WTC11 (cell line): ENCODE data around the gene TRAF3IP3. TPM values are rescaled to one million over a fixed set of nuclear protein-coding genes. Genes with fewer than 3 reads are reported as not detected.

Source experiments
- ATAC-seq: fragments of 200-7000 bp; cut with Tn5 transposase; 2 replicates; pipeline ENCODE4 v1.10.0; 2021; ENCODE audit warnings: mild to moderate bottlenecking, moderate library complexity
- CTCF ChIA-PET: fragments of 300-600 bp; sonication (Branson Sonifier 250); formaldehyde crosslinking; loops from one replicate; lab custom pipeline; 2021; ENCODE audit warnings: antibody characterized with exemption; lab: Charles Lee
- POLR2A ChIA-PET: fragments of 350-600 bp; sonication (Branson Sonifier 250); formaldehyde crosslinking; loops from one replicate; lab custom pipeline; 2021; ENCODE audit warnings: antibody characterized with exemption; lab: Charles Lee
- DNase-seq: peaks from one replicate; pipeline ENCODE4 v3.0.0; 2021; ENCODE audit warnings: low spot score
- H3K27ac Mint-ChIP-seq: 2 replicates; pipeline ENCODE4 v1.8.0; 2021; ENCODE audit warnings: mixed read lengths
- H3K27me3 Mint-ChIP-seq: 2 replicates; pipeline ENCODE4 v1.8.0; 2021; ENCODE audit warnings: low read depth, mild to moderate bottlenecking, moderate library complexity, mixed read lengths
- H3K36me3 Mint-ChIP-seq: 2 replicates; pipeline ENCODE4 v1.8.0; 2021; ENCODE audit warnings: mixed read lengths
- H3K4me1 Mint-ChIP-seq: 2 replicates; pipeline ENCODE4 v1.8.0; 2022; ENCODE audit warnings: mixed read lengths
- H3K4me3 Mint-ChIP-seq: 2 replicates; pipeline ENCODE4 v1.8.0; 2021; ENCODE audit warnings: mild to moderate bottlenecking, moderate library complexity, mixed read lengths
- H3K9me3 Mint-ChIP-seq: 2 replicates; pipeline ENCODE4 v1.8.0; 2021; ENCODE audit warnings: mixed read lengths
- ATF1 ChIP-seq: sonication (generic); formaldehyde crosslinking; IDR thresholded peaks from 2 replicates; pipeline ENCODE4 v1.8.1; 2023; ENCODE audit warnings: mild to moderate bottlenecking, moderate library complexity, missing genetic modification reagents
- FOXK1 ChIP-seq: sonication (generic); formaldehyde crosslinking; IDR thresholded peaks from 2 replicates; pipeline ENCODE4 v1.8.0; 2022; ENCODE audit warnings: mild to moderate bottlenecking, moderate library complexity, missing genetic modification reagents
- TEAD1 ChIP-seq: sonication (generic); formaldehyde crosslinking; IDR thresholded peaks from 2 replicates; pipeline ENCODE4 v1.8.0; 2022; ENCODE audit warnings: mild to moderate bottlenecking, missing genetic modification reagents
- ZNF138 ChIP-seq: sonication (generic); formaldehyde crosslinking; conservative IDR thresholded peaks from 2 replicates; pipeline ENCODE4 v1.8.1; 2022; ENCODE audit warnings: mild to moderate bottlenecking, moderate library complexity, missing genetic modification reagents
- ZNF232 ChIP-seq: sonication (generic); formaldehyde crosslinking; IDR thresholded peaks from 2 replicates; pipeline ENCODE4 v1.8.0; 2022; ENCODE audit warnings: mild to moderate bottlenecking, missing genetic modification reagents
- ZNF317 ChIP-seq: sonication (generic); formaldehyde crosslinking; IDR thresholded peaks from 2 replicates; pipeline ENCODE4 v1.8.1; 2023; ENCODE audit warnings: low read depth, mild to moderate bottlenecking, moderate library complexity, missing genetic modification reagents, borderline replicate concordance
- total RNA-seq: library from RNA; stranded (reverse); gene quantifications from 3 replicates; pipeline ENCODE4 v1.2.3, GENCODE V29; 2021
- TF ChIP-seq, protein P1 (sequence below): sonication (generic); formaldehyde crosslinking; IDR thresholded peaks from 2 replicates; pipeline ENCODE4 v1.8.0; 2023; ENCODE audit warnings: missing genetic modification reagents, mild to moderate bottlenecking, borderline replicate concordance
- TF ChIP-seq, protein P2 (sequence below): sonication (generic); formaldehyde crosslinking; IDR thresholded peaks from 2 replicates; pipeline ENCODE4 v1.8.1; 2022; ENCODE audit warnings: low read depth, missing genetic modification reagents, borderline replicate concordance
- TF ChIP-seq, protein P3 (sequence below): fragments of 250-450 bp; sonication (Bioruptor Pico); IDR thresholded peaks from 2 replicates; pipeline ENCODE4 v1.9.0; 2021; ENCODE audit warnings: mild to moderate bottlenecking

The TRAF3IP3 gene
- total RNA-seq, 1 experiment from 2014 or later: 0.74 TPM

DNA sequence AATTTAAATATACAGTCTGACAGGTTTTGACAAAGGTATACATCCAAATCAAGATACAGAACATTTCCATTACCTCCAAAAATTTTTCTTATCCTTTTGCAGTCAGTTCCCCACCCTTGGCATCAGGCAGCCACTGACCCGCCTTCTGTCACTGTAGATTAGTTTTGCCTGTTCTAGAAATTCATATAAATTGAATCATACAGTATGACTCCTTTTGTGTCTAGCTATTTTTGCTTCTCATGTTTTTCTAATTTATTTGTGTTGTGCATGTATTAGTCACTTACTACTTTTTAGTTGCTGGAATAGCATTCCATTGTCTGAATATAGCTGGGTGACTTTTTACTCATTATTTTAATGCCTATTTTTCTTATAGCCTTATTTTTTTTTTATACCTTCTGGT lies 75.8 kb downstream of the TRAF3IP3 start:
- Mint-ChIP-seq H3K9me3 (no peaks in the 10 kb centered on the region), H3K36me3 (peaks cover 47% of the 10 kb centered on the region), H3K4me3 (no peak overlapping the region), H3K27ac (no peak overlapping the region), H3K27me3 (no peaks in the 10 kb centered on the region), H3K4me1 (peaks cover 7% of the 10 kb centered on the region)
- ATAC-seq (no peak), DNase-seq (no peak)
- ChIA-PET POLR2A (no interaction called here), CTCF (no interaction called here)
- TF ChIP-seq, protein P1, sequence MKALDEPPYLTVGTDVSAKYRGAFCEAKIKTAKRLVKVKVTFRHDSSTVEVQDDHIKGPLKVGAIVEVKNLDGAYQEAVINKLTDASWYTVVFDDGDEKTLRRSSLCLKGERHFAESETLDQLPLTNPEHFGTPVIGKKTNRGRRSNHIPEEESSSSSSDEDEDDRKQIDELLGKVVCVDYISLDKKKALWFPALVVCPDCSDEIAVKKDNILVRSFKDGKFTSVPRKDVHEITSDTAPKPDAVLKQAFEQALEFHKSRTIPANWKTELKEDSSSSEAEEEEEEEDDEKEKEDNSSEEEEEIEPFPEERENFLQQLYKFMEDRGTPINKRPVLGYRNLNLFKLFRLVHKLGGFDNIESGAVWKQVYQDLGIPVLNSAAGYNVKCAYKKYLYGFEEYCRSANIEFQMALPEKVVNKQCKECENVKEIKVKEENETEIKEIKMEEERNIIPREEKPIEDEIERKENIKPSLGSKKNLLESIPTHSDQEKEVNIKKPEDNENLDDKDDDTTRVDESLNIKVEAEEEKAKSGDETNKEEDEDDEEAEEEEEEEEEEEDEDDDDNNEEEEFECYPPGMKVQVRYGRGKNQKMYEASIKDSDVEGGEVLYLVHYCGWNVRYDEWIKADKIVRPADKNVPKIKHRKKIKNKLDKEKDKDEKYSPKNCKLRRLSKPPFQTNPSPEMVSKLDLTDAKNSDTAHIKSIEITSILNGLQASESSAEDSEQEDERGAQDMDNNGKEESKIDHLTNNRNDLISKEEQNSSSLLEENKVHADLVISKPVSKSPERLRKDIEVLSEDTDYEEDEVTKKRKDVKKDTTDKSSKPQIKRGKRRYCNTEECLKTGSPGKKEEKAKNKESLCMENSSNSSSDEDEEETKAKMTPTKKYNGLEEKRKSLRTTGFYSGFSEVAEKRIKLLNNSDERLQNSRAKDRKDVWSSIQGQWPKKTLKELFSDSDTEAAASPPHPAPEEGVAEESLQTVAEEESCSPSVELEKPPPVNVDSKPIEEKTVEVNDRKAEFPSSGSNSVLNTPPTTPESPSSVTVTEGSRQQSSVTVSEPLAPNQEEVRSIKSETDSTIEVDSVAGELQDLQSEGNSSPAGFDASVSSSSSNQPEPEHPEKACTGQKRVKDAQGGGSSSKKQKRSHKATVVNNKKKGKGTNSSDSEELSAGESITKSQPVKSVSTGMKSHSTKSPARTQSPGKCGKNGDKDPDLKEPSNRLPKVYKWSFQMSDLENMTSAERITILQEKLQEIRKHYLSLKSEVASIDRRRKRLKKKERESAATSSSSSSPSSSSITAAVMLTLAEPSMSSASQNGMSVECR (CRISPR knock-in tag): no peak
- TF ChIP-seq, protein P2, sequence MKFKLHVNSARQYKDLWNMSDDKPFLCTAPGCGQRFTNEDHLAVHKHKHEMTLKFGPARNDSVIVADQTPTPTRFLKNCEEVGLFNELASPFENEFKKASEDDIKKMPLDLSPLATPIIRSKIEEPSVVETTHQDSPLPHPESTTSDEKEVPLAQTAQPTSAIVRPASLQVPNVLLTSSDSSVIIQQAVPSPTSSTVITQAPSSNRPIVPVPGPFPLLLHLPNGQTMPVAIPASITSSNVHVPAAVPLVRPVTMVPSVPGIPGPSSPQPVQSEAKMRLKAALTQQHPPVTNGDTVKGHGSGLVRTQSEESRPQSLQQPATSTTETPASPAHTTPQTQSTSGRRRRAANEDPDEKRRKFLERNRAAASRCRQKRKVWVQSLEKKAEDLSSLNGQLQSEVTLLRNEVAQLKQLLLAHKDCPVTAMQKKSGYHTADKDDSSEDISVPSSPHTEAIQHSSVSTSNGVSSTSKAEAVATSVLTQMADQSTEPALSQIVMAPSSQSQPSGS (CRISPR knock-in tag): no peak
- TF ChIP-seq ZNF317 (no peak), ATF1 (CRISPR knock-in tag) (no peak), TEAD1 (CRISPR knock-in tag) (no peak), ZNF232 (CRISPR knock-in tag) (no peak), FOXK1 (CRISPR knock-in tag) (no peak), ZNF138 (CRISPR knock-in tag) (no peak)
- TF ChIP-seq, protein P3, sequence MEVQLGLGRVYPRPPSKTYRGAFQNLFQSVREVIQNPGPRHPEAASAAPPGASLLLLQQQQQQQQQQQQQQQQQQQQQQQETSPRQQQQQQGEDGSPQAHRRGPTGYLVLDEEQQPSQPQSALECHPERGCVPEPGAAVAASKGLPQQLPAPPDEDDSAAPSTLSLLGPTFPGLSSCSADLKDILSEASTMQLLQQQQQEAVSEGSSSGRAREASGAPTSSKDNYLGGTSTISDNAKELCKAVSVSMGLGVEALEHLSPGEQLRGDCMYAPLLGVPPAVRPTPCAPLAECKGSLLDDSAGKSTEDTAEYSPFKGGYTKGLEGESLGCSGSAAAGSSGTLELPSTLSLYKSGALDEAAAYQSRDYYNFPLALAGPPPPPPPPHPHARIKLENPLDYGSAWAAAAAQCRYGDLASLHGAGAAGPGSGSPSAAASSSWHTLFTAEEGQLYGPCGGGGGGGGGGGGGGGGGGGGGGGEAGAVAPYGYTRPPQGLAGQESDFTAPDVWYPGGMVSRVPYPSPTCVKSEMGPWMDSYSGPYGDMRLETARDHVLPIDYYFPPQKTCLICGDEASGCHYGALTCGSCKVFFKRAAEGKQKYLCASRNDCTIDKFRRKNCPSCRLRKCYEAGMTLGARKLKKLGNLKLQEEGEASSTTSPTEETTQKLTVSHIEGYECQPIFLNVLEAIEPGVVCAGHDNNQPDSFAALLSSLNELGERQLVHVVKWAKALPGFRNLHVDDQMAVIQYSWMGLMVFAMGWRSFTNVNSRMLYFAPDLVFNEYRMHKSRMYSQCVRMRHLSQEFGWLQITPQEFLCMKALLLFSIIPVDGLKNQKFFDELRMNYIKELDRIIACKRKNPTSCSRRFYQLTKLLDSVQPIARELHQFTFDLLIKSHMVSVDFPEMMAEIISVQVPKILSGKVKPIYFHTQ: no peak

Other genes starting within 250 kb of the TRAF3IP3 start
- gene CAMK1G, start 172.3 kb upstream of the TRAF3IP3 start, total RNA-seq: 0.28 to 0.96 TPM (median 0.50 TPM) in 3 replicates
- gene LAMB3, start 103.6 kb upstream of the TRAF3IP3 start, total RNA-seq: 0.53 to 0.85 TPM (median 0.60 TPM) in 3 replicates
- 0.57 to 0.92 TPM (median 0.81 TPM) in 3 replicates for gene G0S2, start 80.6 kb upstream of the TRAF3IP3 start, total RNA-seq
- gene HSD11B1, start 51.2 kb upstream of the TRAF3IP3 start, total RNA-seq: 0.41 TPM in 1 of 3 replicates, not detected in the others
- 4.1 to 4.6 TPM (median 4.4 TPM) in 3 replicates for gene C1orf74, start 28.5 kb downstream of the TRAF3IP3 start, total RNA-seq
- gene IRF6, start 50.1 kb downstream of the TRAF3IP3 start, total RNA-seq: 16.6 to 17.9 TPM (median 17.2 TPM) in 3 replicates
- gene UTP25, start 71.9 kb downstream of the TRAF3IP3 start, total RNA-seq: 4.8 to 5.5 TPM (median 5.3 TPM) in 3 replicates
- gene SYT14, start 182.2 kb downstream of the TRAF3IP3 start, total RNA-seq: 10.6 to 12.0 TPM (median 10.9 TPM) in 3 replicates